Forelimb muscle (tissue), 1 donor: ENCODE results near the gene ANKS6. TPM values are rescaled to one million over a fixed set of nuclear protein-coding genes. Genes with fewer than 3 reads are reported as not detected.

Experiments used
- DNase-seq: peaks from one replicate; pipeline ENCODE4 v3.0.0-alpha.2; 2013; ENCODE audit warnings: low read depth
- polyA plus RNA-seq: library from polyadenylated mRNA; unstranded; fragments of 120-200 nt; gene quantifications from one replicate; pipeline ENCODE4 v1.2.1, GENCODE V29; 2013; ENCODE audit not compliant: insufficient read length

ANKS6 gene
- polyA plus RNA-seq, 1 donor, result 13.1 TPM

GRCh38 chr9:98791608-98792490 is 4.5 kb downstream of the ANKS6 start:
- DNase-seq, result no peak

GRCh38 chr9:98790842-98791607 is 5.3 kb downstream of the ANKS6 start:
- DNase-seq, result peak; percentile 35

- DNase-seq, result no peak
Observed at GRCh38 chr9:98790134-98790841, 6.1 kb downstream of the ANKS6 start.

GRCh38 chr9:98789483-98790133 is 6.7 kb downstream of the ANKS6 start:
- no peak for DNase-seq

- DNase-seq, result no peak
Observed at GRCh38 chr9:98787766-98788335, 8.5 kb downstream of the ANKS6 start.

- no peak for DNase-seq
Observed at GRCh38 chr9:98786750-98787510, 9.4 kb downstream of the ANKS6 start.

- peak; percentile 52 for DNase-seq
Observed at GRCh38 chr9:98784831-98785806, 11.2 kb downstream of the ANKS6 start.

GRCh38 chr9:98783518-98784226 is 12.7 kb downstream of the ANKS6 start:
- DNase-seq, result no peak

GRCh38 chr9:98781588-98782383 is 14.6 kb downstream of the ANKS6 start:
- no peak for DNase-seq

GRCh38 chr9:98780059-98780749 is 16.2 kb downstream of the ANKS6 start:
- DNase-seq, result no peak

GRCh38 chr9:98778711-98779530 is 17.4 kb downstream of the ANKS6 start:
- no peak for DNase-seq

- no peak for DNase-seq
Observed at GRCh38 chr9:98778251-98778650, 18.1 kb downstream of the ANKS6 start.

- DNase-seq, result no peak
Observed at GRCh38 chr9:98777618-98778017, 18.7 kb downstream of the ANKS6 start.

GRCh38 chr9:98775831-98776441 is 20.4 kb downstream of the ANKS6 start:
- DNase-seq, result no peak

- DNase-seq, result no peak
Observed at GRCh38 chr9:98774746-98775145, 21.6 kb downstream of the ANKS6 start.

- no peak for DNase-seq
Observed at GRCh38 chr9:98773721-98774120, 22.6 kb downstream of the ANKS6 start.
